A172 (cell line): ENCODE data around the gene HIPK3. TPM values are rescaled to one million over a fixed set of nuclear protein-coding genes. Genes with fewer than 3 reads are reported as not detected.

Experiments
- DNase-seq: peaks from one replicate; pipeline ENCODE4 v3.0.0-alpha.2; 2015; ENCODE audit warnings: low spot score
- total RNA-seq: library from RNA; depleted of rRNA; stranded (reverse); fragments of >200 nt; shearing (Covaris generic); gene quantifications from 2 replicates; pipeline ENCODE4 v1.2.3, GENCODE V29; 2014; rRNA removed

HIPK3 gene
- total RNA-seq, 1 experiment from 2014 or later: 48.7 TPM

DNA sequence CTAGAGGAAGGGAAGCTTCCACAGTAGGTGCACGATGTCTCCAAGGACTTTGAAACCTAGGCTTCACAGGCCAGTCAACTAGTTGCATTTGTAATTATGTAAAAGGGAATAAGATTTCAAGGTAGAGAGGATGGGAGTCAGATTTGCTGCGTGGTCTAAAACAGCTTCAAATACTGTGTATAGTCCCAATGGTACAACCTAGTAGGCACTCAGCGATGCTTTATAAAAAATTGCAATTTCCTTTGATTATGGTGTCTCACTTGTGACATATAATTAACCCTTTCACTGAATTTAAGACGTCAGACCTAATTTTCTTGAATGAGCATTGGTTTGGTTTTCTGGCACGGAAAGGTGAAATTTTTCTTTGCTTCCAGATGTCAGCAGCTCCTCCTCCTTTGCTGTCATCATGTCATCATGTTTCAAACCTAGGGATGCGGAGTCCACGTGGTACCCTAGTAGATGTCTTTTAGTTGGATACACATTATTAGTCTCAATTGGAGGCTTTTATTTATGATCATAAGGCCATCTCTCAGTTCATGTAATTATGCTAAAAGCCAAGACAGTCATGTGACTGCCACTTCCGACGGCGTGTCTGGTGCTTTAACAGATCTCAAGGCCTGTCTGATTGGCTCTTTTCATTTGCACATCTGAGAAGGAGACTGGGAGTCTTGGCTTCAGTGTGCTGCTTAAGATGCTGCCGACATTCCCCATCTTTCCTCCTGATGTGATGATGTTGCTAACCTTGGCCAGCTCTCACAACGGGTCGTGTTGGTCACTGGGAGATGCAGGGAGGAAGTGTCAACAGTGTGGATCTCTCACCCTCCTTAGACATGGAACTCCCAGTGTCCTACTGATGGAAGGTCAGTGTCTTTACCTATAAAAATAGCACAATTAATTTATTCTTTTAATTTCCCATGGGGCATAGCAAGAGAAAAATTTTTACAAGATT, 134.0 kb downstream of the HIPK3 start:
- DNase-seq: no peak

DNA sequence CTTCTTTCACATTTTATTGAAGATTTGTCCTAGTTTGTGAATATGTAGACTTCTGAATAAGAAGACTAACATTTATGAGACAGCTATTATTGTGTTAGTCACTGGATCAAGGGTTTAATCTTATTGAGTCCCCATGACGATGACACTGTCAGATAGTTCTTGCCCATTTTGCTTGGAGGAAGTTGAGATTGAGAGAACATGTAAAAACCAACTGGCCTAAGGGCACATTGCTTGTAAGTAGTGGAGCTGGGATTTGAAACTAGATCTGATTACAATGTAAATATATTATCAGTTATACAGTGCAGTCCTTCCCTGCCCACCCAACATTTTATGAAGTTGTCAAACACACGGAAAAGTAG, 134.7 kb downstream of the HIPK3 start:
- no peak for DNase-seq

GRCh38 chr11:33394431-33395109, 137.4 kb downstream of the HIPK3 start:
- no peak for DNase-seq

GRCh38 chr11:33396361-33396760, 139.2 kb downstream of the HIPK3 start:
- no peak for DNase-seq

DNA sequence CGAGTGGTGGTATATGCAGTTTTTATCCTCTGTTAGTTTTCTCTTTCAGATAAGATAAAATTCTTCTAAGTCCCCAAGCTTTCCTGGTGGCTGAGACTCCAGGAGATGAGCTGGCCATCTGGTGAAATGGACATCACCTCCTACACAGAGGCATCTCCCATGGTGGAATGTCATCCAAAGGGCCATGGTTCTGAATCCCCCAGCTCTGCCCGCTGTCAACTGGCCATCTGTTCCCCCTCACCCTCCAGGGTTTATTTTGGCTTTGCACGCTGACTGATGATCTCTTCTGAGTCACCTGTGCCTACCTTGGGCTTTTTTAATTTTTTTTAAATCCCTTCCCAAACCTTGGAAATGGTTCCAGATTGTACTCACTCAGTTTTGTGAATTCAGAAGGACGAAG, 142.2 kb downstream of the HIPK3 start:
- DNase-seq: no peak

GRCh38 chr11:33402066-33402465, 144.9 kb downstream of the HIPK3 start:
- DNase-seq: peak; percentile 16

- DNase-seq: no peak
Measured at GRCh38 chr11:33403344-33403743, 146.2 kb downstream of the HIPK3 start.

DNA sequence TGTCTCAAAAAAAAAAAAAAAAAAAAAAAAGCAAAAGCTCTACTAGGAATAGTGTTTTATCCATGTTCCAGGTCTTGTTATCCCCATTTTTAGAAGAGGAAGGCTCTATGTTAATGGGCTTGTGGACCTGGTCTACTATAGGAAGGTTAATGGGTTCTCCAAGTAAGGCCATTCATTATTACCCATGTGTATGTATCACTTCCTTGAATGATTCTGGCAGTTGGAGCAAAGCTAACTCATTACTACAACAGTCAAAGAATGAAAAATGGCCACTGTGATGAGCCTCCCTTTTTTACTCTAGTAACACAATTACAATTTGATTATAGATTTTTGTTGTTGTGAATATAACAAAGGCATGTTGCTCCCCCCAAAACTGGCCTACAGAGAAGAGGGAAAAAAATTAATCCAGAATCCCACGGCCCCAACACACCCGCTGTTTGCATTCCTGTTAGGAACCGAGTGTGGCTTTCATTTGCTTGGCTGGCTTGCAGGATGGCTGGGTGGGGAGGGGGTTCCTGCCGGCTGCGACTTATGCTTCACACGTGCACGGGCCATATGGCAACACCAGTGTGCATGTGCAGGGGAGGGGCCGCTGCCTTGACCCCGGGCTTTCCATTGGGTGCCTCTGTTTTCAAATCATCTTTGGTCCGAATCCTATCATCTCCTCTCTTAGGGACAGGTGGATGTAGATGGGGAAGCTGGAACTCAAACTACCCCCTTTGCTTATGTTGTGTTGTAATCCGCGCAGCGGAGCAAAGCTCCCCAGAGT, 148.8 kb downstream of the HIPK3 start:
- DNase-seq: no peak

Other genes with a start within 250 kb of the HIPK3 start
- 13.6 and 13.8 TPM in 2 replicates for gene DEPDC7, start 241.5 kb upstream of the HIPK3 start, total RNA-seq
- gene TCP11L1, start 217.8 kb upstream of the HIPK3 start, total RNA-seq: 14.7 and 15.9 TPM in 2 replicates
- gene CSTF3, start 95.9 kb upstream of the HIPK3 start, total RNA-seq: 25.0 and 25.5 TPM in 2 replicates
- gene KIAA1549L, start 118.7 kb downstream of the HIPK3 start, total RNA-seq: 10.0 and 10.1 TPM in 2 replicates